Hepatocyte (in vitro differentiated cells): ENCODE measurements around the gene ZNF845. TPM values are rescaled to one million over a fixed set of nuclear protein-coding genes. Genes with fewer than 3 reads are reported as not detected.

ENCODE experiments used
- DNase-seq: peaks from one replicate; pipeline ENCODE4 v3.0.0-alpha.2; 2016; ENCODE audit warnings: low spot score
- H2AFZ ChIP-seq: fragments of 200-600 bp; sonication (generic); 2 replicates; pipeline ENCODE4 v1.6.0; 2016; ENCODE audit warnings: antibody characterized with exemption, mild to moderate bottlenecking
- H3K27ac ChIP-seq: fragments of 200-600 bp; sonication (generic); 2 replicates; pipeline ENCODE4 v1.5.1; 2016; ENCODE audit warnings: mild to moderate bottlenecking
- H3K27me3 ChIP-seq: fragments of 200-600 bp; sonication (generic); 2 replicates; pipeline ENCODE4 v1.6.1; 2016
- H3K36me3 ChIP-seq: fragments of 200-600 bp; sonication (generic); replicated peaks from 2 replicates; pipeline ENCODE4 v1.5.1; 2016; ENCODE audit warnings: low read depth; ENCODE audit not compliant: insufficient read depth
- H3K4me1 ChIP-seq: fragments of 200-600 bp; sonication (generic); 2 replicates; pipeline ENCODE4 v1.5.1; 2016; ENCODE audit warnings: mild to moderate bottlenecking, moderate library complexity; ENCODE audit not compliant: insufficient read depth
- H3K4me2 ChIP-seq: fragments of 200-600 bp; sonication (generic); 2 replicates; pipeline ENCODE4 v1.6.0; 2016
- H3K4me3 ChIP-seq: fragments of 200-600 bp; sonication (generic); 2 replicates; pipeline ENCODE4 v1.5.1; 2016; ENCODE audit warnings: mild to moderate bottlenecking
- H3K79me2 ChIP-seq: fragments of 200-600 bp; sonication (generic); 2 replicates; pipeline ENCODE4 v1.6.0; 2017; ENCODE audit warnings: mild to moderate bottlenecking
- H3K9me2 ChIP-seq: fragments of 200-600 bp; sonication (generic); replicated peaks from 2 replicates; pipeline ENCODE4 v1.6.0; 2017; ENCODE audit warnings: mild to moderate bottlenecking; ENCODE audit not compliant: insufficient read depth
- H3K9me3 ChIP-seq: fragments of 200-600 bp; sonication (generic); 2 replicates; pipeline ENCODE4 v1.5.1; 2016; ENCODE audit warnings: low read depth, mild to moderate bottlenecking
- H4K20me1 ChIP-seq: fragments of 200-600 bp; sonication (generic); 2 replicates; pipeline ENCODE4 v1.6.0; 2016; ENCODE audit warnings: mild to moderate bottlenecking; ENCODE audit not compliant: insufficient read depth, poor library complexity, severe bottlenecking
- EZH2 ChIP-seq: fragments of 200-600 bp; sonication (generic); IDR thresholded peaks from 2 replicates; pipeline ENCODE4 v1.6.1; 2016; ENCODE audit warnings: antibody characterized with exemption, mild to moderate bottlenecking, borderline replicate concordance
- EZH2phosphoT487 ChIP-seq: fragments of 200-600 bp; sonication (generic); IDR thresholded peaks from one replicate; pipeline ENCODE4 v1.6.1; 2018; ENCODE audit warnings: antibody characterized with exemption, mild to moderate bottlenecking, low read depth, moderate library complexity; ENCODE audit not compliant: unreplicated experiment, severe bottlenecking
- whole genome bisulfite sequencing: methylation state at CpG from one replicate; pipeline ENCODE4 v1.1.6; 2016; ENCODE audit warnings: low lambda C conversion rate; ENCODE audit errors: missing lambda C conversion rate; 5-methylcytosine and 5-hydroxymethylcytosine counted together
- polyA plus RNA-seq: library from polyadenylated mRNA; unstranded; fragments of >200 nt; fragmentation: Nextera tagmentation; extraction: Ambion mirVana; gene quantifications from 2 replicates; pipeline ENCODE4 v1.2.1, GENCODE V29; 2016
- total RNA-seq: library from RNA; depleted of rRNA; stranded (reverse); fragments of >200 nt; gene quantifications from 2 replicates; pipeline ENCODE4 v1.2.3, GENCODE V29; 2014
- TF ChIP-seq, protein P1 (sequence below): fragments of 200-600 bp; sonication (generic); IDR thresholded peaks from 2 replicates; pipeline ENCODE4 v1.5.1; 2016; ENCODE audit warnings: antibody characterized with exemption, mild to moderate bottlenecking; ENCODE audit not compliant: poor library complexity

Gene ZNF845
- total and polyA plus RNA-seq, 2 experiments from 2014 or later: 1.7 to 6.1 TPM

DNA sequence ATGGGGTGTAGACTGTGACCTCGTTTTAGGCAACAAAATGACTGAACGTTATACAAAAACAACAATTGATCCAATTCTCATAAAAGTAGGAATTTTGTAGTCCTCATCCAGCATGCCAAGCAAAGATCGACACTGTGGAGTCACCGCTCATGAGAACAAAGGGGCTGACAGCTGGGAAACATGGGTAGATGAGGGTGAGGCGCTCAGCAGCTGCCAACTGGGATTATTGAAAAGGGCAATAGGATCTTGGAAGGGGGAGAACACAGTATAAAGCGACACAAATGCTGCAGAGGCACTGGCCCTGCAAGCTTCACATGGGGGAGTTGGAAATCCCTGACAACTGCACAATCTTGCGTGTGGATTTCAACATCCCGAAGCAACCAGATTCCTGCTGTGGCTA is 56.0 kb downstream of the ZNF845 start:
- peaks cover 6% of the 10 kb centered on the region for H3K4me1 ChIP-seq
- H3K9me3 ChIP-seq: peaks cover 6% of the 10 kb centered on the region
- H3K4me3 ChIP-seq: no peak overlapping the region
- no peaks in the 10 kb centered on the region for H3K36me3 ChIP-seq
- TF ChIP-seq EZH2phosphoT487 (no peak), EZH2 (no peak)
- TF ChIP-seq, protein P1, sequence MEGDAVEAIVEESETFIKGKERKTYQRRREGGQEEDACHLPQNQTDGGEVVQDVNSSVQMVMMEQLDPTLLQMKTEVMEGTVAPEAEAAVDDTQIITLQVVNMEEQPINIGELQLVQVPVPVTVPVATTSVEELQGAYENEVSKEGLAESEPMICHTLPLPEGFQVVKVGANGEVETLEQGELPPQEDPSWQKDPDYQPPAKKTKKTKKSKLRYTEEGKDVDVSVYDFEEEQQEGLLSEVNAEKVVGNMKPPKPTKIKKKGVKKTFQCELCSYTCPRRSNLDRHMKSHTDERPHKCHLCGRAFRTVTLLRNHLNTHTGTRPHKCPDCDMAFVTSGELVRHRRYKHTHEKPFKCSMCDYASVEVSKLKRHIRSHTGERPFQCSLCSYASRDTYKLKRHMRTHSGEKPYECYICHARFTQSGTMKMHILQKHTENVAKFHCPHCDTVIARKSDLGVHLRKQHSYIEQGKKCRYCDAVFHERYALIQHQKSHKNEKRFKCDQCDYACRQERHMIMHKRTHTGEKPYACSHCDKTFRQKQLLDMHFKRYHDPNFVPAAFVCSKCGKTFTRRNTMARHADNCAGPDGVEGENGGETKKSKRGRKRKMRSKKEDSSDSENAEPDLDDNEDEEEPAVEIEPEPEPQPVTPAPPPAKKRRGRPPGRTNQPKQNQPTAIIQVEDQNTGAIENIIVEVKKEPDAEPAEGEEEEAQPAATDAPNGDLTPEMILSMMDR: no peak
- no peaks in the 10 kb centered on the region for H3K9me2 ChIP-seq
- H3K27me3 ChIP-seq: no peaks in the 10 kb centered on the region
- H3K27ac ChIP-seq: peak overlapping the region; percentile 57
- no peaks in the 10 kb centered on the region for H3K79me2 ChIP-seq
- WGBS: 92% methylated on average over 8 of the region's 8 CpGs
- no peaks in the 10 kb centered on the region for H4K20me1 ChIP-seq
- H3K4me2 ChIP-seq: no peak overlapping the region
- no peak for DNase-seq
- no peak overlapping the region for H2AFZ ChIP-seq

DNA sequence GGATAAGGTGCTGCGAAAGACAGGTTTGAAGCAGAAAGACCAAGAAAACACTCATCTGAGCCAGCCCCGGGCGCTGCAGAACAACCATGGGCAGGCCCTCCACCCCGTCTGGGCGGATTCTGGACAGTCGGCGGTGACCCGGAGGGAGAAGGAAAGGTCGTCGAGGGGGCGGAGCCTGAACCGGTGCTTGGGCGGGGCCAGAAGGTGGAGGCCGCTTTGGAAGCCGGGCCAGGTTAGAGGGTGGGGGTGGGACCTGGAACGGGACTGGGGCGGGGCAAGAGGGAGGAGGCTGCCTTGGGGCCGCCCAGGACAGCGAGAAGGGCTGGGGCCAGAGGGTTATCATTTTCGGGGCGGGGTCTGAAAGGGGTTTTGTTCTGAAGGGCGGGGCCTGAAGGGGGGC is 56.4 kb downstream of the ZNF845 start:
- TF ChIP-seq, protein P1: no peak
- TF ChIP-seq EZH2 (no peak), EZH2phosphoT487 (no peak)
- Histone ChIP-seq H4K20me1 (no peaks in the 10 kb centered on the region), H3K79me2 (no peaks in the 10 kb centered on the region), H3K4me2 (no peak overlapping the region), H3K27ac (no peak overlapping the region), H3K9me3 (peaks cover 2% of the 10 kb centered on the region), H3K9me2 (no peaks in the 10 kb centered on the region), H2AFZ (no peak overlapping the region), H3K36me3 (no peaks in the 10 kb centered on the region), H3K4me3 (no peak overlapping the region), H3K27me3 (no peaks in the 10 kb centered on the region), H3K4me1 (peaks cover 6% of the 10 kb centered on the region)
- DNase-seq: no peak
- WGBS: 77% methylated on average over 16 of the region's 22 CpGs

DNA sequence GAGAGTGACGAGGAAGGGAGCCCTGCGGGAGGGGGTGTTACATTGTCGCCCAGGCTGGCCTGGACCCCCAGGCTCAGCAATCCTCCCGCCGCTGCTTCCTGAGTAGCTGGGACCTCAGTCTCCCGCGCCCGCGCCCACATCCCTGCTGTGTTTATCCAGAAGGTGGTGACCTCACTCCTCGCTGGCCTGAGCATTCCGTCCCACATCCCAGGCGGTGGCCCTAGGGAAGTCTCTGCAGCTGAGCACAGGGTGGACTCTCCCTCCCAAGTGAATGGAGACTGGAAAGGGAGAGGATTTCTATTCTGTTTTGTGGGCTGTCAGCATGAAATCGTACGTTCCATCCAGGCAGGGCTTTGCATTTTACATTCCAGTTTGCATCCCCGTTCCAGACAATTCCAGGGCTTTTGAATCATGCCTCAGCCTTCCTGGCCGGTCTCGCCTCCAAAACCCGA is 61.0 kb downstream of the ZNF845 start:
- WGBS: 2% methylated on average over 15 of the region's 18 CpGs
- peak; percentile 65 for DNase-seq
- H3K4me3 ChIP-seq: peak overlapping the region; percentile 30
- no peaks in the 10 kb centered on the region for H3K9me3 ChIP-seq
- no peaks in the 10 kb centered on the region for H4K20me1 ChIP-seq
- H3K4me1 ChIP-seq: peaks cover 13% of the 10 kb centered on the region
- H3K79me2 ChIP-seq: peaks cover 28% of the 10 kb centered on the region
- H3K9me2 ChIP-seq: no peaks in the 10 kb centered on the region
- peak overlapping the region; percentile 84 for H3K27ac ChIP-seq
- no peaks in the 10 kb centered on the region for H3K27me3 ChIP-seq
- H3K36me3 ChIP-seq: no peaks in the 10 kb centered on the region
- TF ChIP-seq, protein P1: no peak
- TF ChIP-seq EZH2phosphoT487: no peak
- no peak for TF ChIP-seq EZH2
- H3K4me2 ChIP-seq: peak overlapping the region; percentile 85
- peak overlapping the region; percentile 90 for H2AFZ ChIP-seq
